Measurements from ENCODE around the gene IDH3G. TPM values are rescaled to one million over a fixed set of nuclear protein-coding genes. Genes with fewer than 3 reads are reported as not detected.

The IDH3G gene
- total RNA-seq, 1 donor from 2014 or later: 26.6 TPM

DNA sequence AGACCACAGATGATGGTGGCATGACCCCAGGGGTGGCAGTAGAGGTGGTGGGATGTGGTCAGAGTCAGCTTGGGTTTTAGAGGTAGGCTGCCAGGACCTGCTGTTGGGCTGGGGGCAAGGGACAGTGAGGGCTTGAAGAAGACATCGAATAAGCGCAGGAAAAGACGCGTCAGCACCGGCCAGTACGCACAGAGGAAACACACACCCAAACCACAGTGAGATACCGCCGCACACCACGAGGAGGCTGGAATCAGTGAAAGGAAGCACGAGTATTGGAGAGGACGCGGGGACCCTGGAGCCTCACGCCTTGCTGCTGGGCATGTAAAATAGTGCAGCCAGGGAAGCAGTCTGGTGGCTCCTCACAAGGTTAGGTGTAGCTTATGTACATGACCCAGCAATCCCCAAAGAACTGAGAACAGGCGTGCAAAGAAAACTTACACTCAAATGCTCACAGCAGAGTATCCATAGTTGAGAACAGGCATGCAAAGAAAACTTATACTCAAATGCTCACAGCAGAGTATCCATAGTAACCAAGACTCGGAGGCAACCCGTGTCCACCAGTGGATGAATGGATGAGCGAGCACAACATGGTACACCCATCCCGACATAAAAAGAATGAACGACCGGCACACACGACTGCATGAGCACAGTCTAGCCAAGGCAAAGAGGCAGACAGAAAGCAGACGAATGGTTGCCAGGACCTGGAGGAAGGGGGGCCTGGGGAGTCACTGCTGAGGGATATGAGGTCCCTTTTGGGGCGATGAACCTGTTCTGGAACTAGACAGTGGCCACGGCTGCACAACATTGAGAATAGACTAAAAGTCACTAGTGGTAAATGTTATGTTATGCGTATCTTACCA lies 22.9 kb upstream of the IDH3G start:
- DNase-seq: no peak

DNA sequence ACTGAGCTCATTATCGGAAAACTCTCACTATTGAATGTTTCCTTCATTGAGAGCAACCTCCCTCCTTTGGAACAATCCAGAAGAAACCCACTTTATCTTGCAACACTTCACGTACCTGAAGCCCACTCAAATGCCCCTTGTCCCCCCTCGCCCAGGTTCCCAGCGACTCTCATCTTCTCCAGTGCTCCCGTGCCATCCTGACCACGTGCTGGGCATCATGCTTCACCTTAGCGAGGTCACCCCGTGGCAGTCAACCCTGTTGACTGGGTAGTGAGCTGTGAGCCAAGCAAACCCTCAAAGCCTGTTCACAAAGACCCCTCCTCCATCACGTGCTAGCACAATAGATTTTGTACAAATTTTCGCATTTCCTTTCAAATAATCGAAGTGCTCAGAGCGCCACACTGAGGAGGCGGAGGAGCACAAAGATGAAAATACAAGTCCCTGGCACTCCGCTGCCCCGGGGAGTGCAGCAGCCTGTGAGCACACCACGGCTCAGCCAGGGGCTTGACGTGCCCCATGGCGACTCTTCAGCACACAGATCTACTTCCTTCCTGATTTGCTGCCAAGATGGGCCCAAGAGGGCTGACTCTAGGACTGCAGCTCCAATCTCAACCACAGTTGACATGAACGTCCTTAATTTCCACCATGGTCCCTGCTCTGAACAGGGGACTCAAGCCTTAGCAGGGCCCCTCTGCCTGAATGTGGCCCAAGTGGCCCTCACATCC lies 20.6 kb upstream of the IDH3G start:
- DNase-seq: no peak

DNA sequence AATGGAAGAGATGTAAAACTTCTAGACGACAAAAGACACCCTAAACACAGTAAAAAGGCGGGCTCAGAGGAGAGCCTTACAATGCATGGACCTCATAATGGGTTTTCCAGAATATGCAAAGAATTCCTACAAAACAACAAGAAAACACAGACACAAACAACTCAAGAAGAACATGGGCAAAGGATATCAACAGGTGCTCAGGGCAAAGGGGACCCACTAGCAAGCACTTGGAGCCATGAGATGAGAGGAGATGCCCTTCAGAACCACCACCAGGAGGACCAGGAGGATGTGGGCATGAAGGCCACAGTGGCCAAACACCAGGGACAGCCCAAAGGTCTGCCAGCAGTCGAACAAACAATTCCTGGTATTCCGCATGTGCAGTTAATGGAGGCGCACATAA lies 19.0 kb upstream of the IDH3G start:
- DNase-seq: no peak

DNA sequence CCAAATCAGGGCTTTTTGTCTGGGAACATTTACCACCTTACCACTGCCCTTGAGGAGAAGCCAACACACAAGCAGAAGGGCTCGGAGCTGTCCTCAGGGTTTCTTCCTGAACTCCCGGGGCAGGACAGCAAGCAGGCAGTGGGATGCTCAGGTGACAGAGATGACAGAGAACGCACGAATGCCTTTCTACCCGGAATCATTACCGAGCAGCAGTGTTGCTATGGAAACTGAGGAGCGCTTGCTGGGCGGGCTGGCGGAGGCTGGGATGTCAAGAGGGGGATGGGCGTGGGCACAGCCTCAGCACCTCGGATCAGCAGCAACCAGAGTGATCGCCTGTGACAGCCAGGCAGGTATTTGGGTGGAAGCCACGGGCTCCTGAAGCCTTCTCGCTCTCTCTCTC lies 18.0 kb upstream of the IDH3G start:
- DNase-seq: no peak

DNA sequence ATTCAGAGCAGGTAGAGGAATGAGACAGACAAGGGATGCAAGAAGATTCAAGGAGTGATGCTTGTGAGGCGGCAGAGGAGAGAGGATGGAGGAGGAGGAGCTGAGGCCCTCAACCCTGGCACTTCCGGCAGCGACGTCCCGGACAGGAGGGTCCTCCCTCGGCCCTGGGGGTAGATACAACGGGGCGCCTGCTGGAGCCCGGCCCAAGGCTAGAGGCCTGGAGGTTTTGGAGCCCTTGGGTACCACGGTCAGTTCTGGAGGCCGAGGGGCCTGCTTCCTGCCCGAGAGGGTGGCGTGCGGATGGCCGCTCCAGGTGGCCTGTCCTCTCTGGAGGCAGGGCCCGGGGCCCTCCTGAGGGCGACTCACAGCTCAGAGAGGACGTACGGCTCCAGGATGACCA lies 13.8 kb upstream of the IDH3G start:
- DNase-seq: no peak

DNA sequence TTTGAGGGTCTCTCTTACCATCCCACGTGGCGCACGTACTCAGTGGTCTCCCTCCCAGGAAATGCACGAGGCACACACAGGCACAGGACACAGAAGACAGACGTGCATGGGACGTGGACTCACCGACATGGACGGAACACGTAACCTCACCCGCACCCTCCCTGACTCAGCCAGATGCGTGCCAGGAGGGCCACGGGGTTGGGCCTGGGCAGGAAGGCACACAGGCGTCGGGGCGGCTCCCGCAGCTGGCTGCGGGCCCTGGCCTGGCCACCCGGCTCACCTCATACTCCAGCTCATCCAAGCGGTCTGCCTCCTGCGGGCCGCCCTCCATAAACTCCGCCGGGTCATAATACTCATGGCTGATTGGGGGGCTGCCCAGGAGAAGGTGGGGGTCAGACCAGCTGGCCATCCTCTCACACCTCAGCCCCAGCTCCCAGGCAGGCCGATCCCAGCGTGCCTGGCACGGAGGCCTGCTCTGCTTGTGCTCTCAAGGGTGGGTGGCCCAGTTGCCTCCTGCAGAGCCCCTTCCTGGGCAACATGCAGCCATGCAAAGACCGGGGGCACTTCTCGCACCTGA lies 12.9 kb upstream of the IDH3G start:
- no peak for DNase-seq

DNA sequence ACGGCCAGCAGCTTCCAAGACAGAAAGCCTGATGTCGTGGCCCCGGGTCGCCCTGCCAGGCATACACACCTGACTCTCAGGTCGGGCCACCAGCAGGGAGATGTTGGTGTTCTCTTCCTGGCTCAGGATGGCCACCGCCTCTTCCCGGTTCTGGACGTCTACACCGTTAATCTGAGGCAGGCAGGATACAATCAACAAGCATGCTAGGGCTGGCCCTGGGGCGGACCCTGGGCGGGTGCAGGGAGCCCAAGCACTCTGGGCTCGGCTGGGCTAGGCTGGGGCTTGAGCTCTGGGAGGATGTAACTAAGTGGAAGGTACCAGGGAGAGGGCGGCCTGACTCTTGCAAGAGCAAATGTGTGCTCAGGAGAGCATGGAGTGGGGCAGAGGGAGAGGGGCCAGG lies 11.3 kb upstream of the IDH3G start:
- no peak for DNase-seq

DNA sequence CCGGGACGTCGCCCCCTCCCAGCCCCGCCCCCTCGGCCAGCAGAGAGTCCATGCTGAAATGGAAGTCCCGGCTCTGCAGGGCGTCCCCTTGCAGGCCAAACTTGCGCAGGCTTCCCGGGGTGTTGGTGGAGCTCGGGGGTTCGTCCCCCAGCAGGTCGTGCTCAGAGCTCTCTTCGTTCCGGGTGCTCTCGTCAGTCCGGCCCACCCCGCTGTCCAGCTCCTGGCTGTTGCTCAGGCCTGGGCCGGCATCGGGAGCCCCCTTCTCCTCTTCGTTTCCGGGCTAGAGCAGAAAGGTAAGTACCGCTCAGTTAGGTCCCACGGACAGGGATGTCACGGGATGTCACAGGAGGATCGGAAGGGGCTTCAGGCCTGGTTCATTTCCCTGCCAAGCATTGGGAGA lies 10.4 kb upstream of the IDH3G start:
- no peak for DNase-seq

DNA sequence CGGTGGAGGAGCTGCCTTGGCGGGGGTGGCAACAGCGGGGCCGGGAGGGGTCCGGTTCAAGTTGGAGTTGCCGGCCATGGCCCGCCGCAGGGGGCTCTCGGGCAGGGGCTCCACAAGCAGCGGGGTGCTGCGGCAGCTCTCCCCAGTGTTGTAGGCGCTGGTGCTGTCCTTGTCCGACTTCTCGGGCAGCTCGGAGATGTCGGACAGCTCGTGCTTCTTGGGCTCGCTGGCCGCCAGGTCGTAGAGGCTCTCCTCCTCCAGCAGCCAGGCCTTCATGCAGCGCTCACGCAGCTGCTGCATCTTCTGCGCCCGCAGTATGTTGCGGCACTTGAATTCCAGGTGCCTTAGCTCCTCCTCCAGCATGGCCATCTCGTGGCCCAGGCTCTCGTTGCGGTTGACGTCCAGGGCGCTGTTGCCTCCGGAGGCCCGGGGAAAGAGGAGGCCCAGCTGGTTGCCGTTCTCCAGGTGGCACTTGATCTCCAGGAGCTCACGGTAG lies 10.0 kb upstream of the IDH3G start:
- DNase-seq: no peak

DNA sequence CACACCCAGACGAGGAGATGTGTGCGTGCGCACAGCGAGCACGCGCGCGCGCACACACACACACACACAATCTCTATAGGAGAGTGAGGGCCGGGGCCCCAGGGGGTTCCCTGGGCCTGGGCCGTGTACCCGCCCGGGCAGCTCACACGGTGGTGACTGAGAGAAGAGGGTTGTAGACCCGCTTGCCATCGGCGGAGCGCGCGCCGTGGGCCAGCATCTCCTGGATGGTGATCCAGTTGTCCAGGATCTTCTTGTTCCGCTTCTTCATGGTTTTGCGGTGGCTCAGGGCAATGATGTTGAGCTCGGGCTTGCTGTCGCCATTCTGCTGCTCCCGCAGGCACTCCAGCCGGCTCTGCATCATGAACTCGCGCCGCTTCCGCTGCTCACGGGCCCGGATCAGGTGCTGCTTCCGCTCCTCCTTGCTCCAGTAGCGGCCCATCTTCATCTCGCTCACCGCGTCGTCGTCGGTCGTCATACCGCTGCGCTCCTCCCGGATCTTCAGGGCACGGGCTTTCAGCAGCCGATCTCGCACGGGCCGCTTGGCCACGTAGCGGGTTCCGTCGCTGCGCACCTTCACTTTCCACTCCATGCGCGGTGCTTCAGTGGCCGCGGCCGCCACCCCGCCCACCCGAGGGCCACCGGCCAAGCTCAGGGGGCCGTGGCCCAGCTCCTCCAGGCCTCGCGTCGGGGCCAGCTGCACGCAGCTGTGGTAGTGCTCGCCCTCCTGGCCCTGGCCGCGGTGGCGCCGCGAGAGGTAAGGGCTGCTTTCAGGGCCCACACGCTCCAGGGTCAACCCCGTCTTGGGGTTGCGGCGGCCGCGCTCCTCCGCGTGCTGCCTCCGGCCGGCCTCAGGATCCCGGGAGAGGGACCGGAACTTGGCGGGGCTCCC lies 9.3 kb upstream of the IDH3G start:
- DNase-seq: no peak

DNA sequence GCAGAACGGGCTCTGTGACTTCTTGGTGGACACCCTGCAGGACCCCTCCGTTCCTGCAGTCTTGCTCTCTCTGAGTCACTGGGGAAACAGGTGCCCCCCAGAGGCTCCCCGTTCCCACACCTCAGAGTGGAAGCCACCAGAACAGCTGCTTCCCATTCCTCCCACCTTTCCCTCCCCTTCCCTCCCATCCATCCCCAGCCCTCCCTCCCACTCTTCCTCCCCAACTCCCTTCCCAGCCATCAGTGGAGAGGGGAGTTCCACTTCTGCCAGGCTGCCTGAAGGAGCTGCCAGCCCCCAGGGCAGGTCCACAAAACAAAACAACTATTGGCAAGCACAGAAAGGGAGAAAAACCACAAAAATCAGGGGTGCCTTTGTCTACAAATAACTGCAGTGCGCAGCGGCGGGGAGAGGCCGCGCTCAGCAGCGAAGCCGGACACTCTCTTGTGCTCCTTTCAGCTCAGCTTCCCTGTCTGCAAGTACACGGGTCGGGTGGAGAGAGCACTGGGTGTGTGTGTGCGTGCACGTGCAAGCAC lies 8.4 kb upstream of the IDH3G start:
- DNase-seq: no peak

DNA sequence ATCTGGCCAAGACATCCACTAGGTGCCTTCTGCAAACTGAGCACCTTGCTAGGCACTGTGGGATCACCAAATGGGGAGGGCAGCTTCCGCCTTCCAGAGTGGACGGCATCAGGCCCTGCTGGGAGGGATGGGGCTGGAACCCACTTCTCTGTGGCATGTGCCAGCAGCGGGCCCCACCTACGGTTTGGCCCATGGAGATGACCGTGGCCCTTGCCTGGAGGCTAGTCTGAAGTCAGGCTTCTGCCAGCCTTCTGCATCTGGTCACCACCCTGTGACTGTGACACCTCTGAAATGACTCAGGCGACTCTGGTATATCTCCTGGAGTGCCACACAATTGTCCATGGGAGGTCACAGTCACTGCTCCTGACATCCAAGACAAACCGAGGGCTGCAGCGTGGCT lies 7.5 kb upstream of the IDH3G start:
- no peak for DNase-seq

DNA sequence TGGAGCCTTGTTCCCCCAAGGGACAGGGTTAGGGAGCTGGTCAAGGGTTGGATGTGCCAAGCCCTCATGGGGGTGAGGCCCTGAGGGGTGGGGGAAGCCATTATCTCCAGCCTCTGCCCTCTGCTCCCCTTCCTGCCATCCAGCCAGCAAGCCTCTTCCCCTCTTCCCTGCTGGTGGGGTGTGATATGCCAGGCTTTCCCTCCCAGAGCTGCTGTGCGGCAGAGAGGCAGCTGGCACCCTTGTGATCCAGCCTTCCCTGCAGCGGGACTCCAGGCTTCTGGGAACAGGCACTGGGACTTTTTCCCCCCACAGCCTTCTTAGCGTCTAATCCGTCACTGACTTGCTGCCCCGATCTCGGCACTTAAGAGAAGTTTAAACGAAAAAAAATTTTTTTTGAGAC lies 6.6 kb upstream of the IDH3G start:
- no peak for DNase-seq

DNA sequence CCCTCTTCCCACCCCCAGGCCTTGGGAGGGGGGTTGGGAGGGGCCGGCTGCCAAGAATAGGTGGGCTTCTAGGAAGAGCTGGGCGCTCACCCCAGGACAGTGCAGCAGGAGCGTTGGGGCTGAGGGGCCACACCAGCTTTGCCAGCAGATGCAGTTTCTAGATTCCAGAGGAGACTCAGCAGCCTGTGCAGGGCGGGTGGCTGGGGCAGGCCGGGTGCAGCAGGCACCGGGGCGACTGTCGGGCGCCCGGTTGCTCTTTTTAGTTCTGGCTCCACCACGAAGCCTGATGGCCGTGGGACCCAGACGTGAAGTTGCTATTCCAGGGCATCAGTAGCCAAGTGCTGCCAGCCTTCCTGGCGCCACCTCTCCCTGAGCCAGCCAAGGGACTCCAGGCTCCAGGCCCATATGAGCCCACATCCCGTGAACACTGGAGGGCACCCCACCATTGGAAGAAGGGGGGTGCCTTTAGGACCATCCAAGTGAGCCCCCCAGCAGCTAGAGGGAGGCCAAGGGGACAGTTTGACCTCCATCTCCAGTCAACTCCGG lies 6.1 kb upstream of the IDH3G start:
- no peak for DNase-seq

DNA sequence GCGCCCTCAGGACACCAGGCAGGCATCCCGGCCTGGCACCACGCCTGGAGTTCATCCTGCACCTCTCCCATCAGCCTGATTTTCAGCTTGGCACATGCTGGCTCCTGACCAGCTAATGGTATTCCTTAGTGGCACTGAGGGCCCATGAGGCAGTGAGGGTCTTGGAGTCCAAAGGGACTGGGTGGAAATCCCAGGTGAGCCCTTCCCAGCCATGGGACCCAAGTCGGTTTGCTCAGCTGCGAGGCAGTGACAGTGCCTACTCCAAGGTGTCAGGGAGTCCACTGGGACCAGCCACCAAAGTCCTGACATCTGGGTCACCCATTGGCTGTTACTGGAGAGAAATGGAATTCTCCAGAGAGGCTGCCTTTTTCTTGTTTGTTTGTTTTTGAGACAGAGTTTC lies 5.2 kb upstream of the IDH3G start:
- DNase-seq: no peak

DNA sequence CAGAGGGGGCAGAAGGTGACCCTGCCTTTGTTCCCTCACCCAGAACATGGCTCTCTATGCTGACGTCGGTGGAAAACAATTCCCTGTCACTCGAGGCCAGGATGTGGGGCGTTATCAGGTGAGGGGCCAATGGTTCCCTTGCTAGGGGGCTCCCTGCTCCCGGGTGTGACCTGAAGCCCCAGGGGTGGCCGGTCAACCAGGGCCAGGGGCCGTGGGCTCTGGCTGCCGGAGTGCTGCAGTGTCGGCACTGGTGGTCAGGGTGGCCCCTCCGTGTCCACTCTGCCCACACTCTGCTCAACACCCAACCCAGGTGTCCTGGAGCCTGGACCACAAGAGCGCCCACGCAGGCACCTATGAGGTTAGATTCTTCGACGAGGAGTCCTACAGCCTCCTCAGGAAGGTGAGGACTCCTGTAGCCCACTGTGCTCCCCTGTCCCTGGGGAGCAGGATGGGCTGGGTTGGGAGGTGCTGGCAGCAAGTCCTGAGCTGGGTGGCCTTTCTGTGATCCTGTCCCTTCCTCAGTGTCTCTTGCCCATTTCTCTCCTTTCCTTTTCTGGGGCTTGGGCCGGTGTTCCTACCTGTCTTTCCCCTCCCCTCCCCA lies 3.3 kb upstream of the IDH3G start:
- no peak for DNase-seq

DNA sequence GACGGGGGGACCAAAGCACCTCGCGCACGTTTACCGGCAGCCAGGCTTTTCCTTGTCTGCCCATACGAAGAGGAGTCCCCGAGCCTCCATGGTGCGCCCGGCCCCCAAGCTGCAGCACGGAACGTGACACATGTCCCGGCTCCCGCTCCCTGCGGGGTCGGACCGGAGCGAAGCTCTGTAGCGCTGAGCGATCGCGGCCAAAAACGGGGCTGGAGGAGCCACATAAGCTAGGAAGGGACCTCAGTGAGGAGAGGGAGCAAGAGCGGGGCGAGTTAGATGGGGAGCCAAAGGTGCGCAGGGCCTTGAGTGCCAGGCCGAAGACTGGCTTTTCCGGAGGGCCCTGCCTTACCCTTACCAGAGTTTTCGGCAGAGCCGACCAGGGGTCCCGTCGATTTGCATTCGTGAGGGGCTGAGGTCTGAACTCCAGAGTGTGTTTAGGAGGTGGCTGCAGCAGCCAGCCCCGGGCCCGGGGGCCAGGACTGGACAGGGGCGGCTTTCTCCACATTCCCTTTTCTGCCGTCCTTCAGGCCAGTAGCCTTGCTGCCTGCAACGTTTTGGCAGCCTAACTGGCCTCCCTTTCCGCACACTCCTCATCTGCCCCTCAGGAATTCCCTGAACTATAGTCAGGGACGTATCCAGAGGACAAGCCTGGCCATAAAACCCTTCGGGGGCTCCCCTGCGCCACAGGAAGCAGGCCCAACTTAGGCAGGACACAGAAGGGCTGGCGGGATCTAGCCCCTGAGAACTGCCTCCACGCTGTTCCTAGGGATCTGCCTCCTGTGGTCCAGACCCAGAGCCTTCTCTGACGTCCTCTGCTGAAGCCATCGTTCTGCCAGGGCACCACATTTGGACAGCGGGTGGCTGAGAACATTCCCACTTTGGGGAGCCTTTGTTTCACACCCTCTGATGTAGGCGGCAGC lies 982 bp upstream of the IDH3G start:
- DNase-seq: no peak

DNA sequence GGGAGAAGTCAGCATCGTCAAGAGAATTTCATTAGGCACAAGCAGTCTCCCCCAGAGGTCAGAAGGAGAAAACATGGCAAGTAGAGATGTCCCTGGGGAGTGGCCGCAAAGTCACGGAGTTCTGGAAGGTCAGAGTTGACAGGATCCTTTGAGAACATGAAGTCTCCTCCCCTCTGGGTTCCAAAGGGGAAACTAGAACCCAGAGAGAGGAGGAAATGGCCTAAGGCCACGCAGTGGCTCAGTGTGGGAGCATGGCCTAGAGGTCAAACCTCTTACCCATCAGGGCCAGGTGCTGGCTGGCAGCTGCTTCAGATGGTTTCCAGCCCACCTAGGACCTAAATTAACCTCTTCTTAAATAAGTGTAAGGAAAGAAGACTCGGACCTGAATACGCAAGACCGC lies 884 bp downstream of the IDH3G start:
- DNase-seq: no peak

DNA sequence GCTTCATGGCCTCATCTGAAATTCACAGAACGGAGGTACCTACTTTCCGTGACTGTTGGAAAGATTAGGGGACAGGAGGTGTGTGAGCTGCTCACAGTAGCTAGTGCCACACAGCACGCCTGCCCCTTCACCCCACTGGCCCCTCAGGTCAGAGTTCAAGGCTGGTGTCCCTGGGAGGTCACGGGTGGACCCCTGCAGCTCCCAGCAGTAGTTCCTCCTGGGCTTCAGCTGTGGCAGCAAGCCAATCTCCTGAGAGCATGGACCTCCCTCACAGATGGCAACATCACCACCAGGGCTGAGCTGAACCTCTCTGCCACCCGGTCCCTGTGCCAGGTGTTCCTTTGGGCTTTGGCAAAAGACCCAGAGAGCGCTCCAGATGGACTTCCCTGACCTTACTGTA lies 1.8 kb downstream of the IDH3G start:
- no peak for DNase-seq

Data from skin of body (tissue), 2 donors.